DOHH2 (cell line): ENCODE data around the gene S100A16.
"Not testable (repeated sequence)": the region's sequence is repeated elsewhere in the genome, so short reads cannot be mapped to it uniquely, and the experiment has no call there.

Source experiments
- H3F3A ChIP-seq: fragments of 200-600 bp; sonication (generic), shearing (Covaris generic); 2 replicates; pipeline ENCODE4 v1.6.0; 2016; ENCODE audit warnings: antibody characterized with exemption, mild to moderate bottlenecking; ENCODE audit not compliant: control insufficient read depth, insufficient read depth
- H3K27ac ChIP-seq: fragments of 200-600 bp; sonication (generic); 2 replicates; pipeline ENCODE4 v1.5.1; 2014; ENCODE audit warnings: low read depth, mild to moderate bottlenecking, low read length, moderate library complexity
- H3K27me3 ChIP-seq: fragments of 200-600 bp; sonication (generic); 2 replicates; pipeline ENCODE4 v1.6.1; 2014; ENCODE audit warnings: mild to moderate bottlenecking, low read length, mixed read lengths; ENCODE audit not compliant: control insufficient read depth
- H3K36me3 ChIP-seq: fragments of 200-600 bp; sonication (generic); 2 replicates; pipeline ENCODE4 v1.6.1; 2014; ENCODE audit warnings: mild to moderate bottlenecking, low read length, moderate library complexity, mixed read lengths; ENCODE audit not compliant: control insufficient read depth
- H3K4me1 ChIP-seq: fragments of 200-600 bp; sonication (generic); 2 replicates; pipeline ENCODE4 v1.6.1; 2014; ENCODE audit warnings: mild to moderate bottlenecking, low read length, mixed read lengths; ENCODE audit not compliant: control insufficient read depth
- H3K4me2 ChIP-seq: fragments of 200-600 bp; sonication (generic); 2 replicates; pipeline ENCODE4 v1.6.0; 2014; ENCODE audit warnings: mild to moderate bottlenecking, low read length, moderate library complexity
- H3K4me3 ChIP-seq: fragments of 200-600 bp; sonication (generic); 2 replicates; pipeline ENCODE4 v1.5.1; 2014; ENCODE audit warnings: mild to moderate bottlenecking, low read length, mixed read lengths
- H3K79me2 ChIP-seq: fragments of 200-600 bp; sonication (generic); 2 replicates; pipeline ENCODE4 v1.6.1; 2014; ENCODE audit warnings: mild to moderate bottlenecking, low read length, mixed read lengths; ENCODE audit not compliant: control insufficient read depth
- H3K9me2 ChIP-seq: fragments of 200-600 bp; sonication (generic); replicated peaks from 2 replicates; pipeline ENCODE4 v1.6.1; 2014; ENCODE audit warnings: mild to moderate bottlenecking, low read length, mixed read lengths; ENCODE audit not compliant: control insufficient read depth
- H3K9me3 ChIP-seq: fragments of 200-600 bp; sonication (generic); 2 replicates; pipeline ENCODE4 v1.6.1; 2014; ENCODE audit warnings: antibody characterized with exemption, low read length, mixed read lengths; ENCODE audit not compliant: control insufficient read depth, insufficient read depth
- H4K20me1 ChIP-seq: fragments of 200-600 bp; sonication (generic); 2 replicates; pipeline ENCODE4 v1.6.0; 2014; ENCODE audit warnings: low read depth, mild to moderate bottlenecking, antibody characterized with exemption, low read length, moderate library complexity; ENCODE audit not compliant: control insufficient read depth, insufficient read depth
- CTCF ChIP-seq: fragments of 200-600 bp; sonication (generic); IDR thresholded peaks from one replicate; pipeline ENCODE4 v1.5.1; 2014; ENCODE audit warnings: antibody characterized with exemption, mild to moderate bottlenecking, low read depth, low read length; ENCODE audit not compliant: poor library complexity, severe bottlenecking
- EZH2phosphoT487 ChIP-seq: fragments of 200-600 bp; sonication (generic); IDR thresholded peaks from 2 replicates; pipeline ENCODE4 v1.6.1; 2017; ENCODE audit warnings: borderline replicate concordance, mild to moderate bottlenecking, antibody characterized with exemption, low read length, moderate library complexity, mixed read lengths

Gene S100A16

GRCh38 chr1:153575081-153575491, 37.9 kb downstream of the S100A16 start:
- not testable (repeated sequence) for H4K20me1 ChIP-seq, H3K79me2 ChIP-seq, H3K36me3 ChIP-seq, H3K9me2 ChIP-seq, H3K4me1 ChIP-seq, H3K4me3 ChIP-seq, H3K27ac ChIP-seq, H3K9me3 ChIP-seq, H3F3A ChIP-seq, H3K4me2 ChIP-seq
- peaks cover 25% of the 10 kb centered on the region for H3K27me3 ChIP-seq

GRCh38 chr1:153573351-153573750, 39.6 kb downstream of the S100A16 start:
- no peak overlapping the region for H3K4me3 ChIP-seq
- no peaks in the 10 kb centered on the region for H4K20me1 ChIP-seq
- H3K4me1 ChIP-seq, result no peaks in the 10 kb centered on the region
- H3F3A ChIP-seq, result no peaks in the 10 kb centered on the region
- no peak overlapping the region for H3K4me2 ChIP-seq
- H3K79me2 ChIP-seq, result no peaks in the 10 kb centered on the region
- no peaks in the 10 kb centered on the region for H3K36me3 ChIP-seq
- peaks cover 14% of the 10 kb centered on the region for H3K27me3 ChIP-seq
- H3K9me3 ChIP-seq, result no peaks in the 10 kb centered on the region
- H3K9me2 ChIP-seq, result no peaks in the 10 kb centered on the region
- TF ChIP-seq EZH2phosphoT487, result no peak
- TF ChIP-seq CTCF, result no peak
- H3K27ac ChIP-seq, result no peak overlapping the region

GRCh38 chr1:153572569-153573015, 40.3 kb downstream of the S100A16 start:
- H3K4me1 ChIP-seq, result no peaks in the 10 kb centered on the region
- no peaks in the 10 kb centered on the region for H4K20me1 ChIP-seq
- TF ChIP-seq CTCF, result peak; percentile 60
- no peak for TF ChIP-seq EZH2phosphoT487
- peaks cover 7% of the 10 kb centered on the region for H3K27me3 ChIP-seq
- no peak overlapping the region for H3K27ac ChIP-seq
- H3K4me2 ChIP-seq, result no peak overlapping the region
- no peaks in the 10 kb centered on the region for H3K9me2 ChIP-seq
- H3K4me3 ChIP-seq, result no peak overlapping the region
- no peaks in the 10 kb centered on the region for H3K9me3 ChIP-seq
- no peaks in the 10 kb centered on the region for H3K79me2 ChIP-seq
- H3K36me3 ChIP-seq, result no peaks in the 10 kb centered on the region
- H3F3A ChIP-seq, result no peaks in the 10 kb centered on the region

- Histone ChIP-seq H4K20me1 (no peaks in the 10 kb centered on the region), H3K4me1 (no peaks in the 10 kb centered on the region), H3K9me2 (no peaks in the 10 kb centered on the region), H3K79me2 (no peaks in the 10 kb centered on the region), H3K4me3 (no peak overlapping the region), H3K27ac (no peak overlapping the region), H3K36me3 (no peaks in the 10 kb centered on the region), H3K4me2 (no peak overlapping the region), H3F3A (no peaks in the 10 kb centered on the region), H3K9me3 (no peaks in the 10 kb centered on the region), H3K27me3 (no peaks in the 10 kb centered on the region; the same call in 1 of the 2 replicates)
- TF ChIP-seq EZH2phosphoT487 (no peak), CTCF (no peak)
These were observed 41.2 kb downstream of the S100A16 start for GRCh38 chr1:153571706-153572105.
